CD14-positive monocyte (primary cell): ENCODE measurements around the gene REM1. TPM values are rescaled to one million over a fixed set of nuclear protein-coding genes. Genes with fewer than 3 reads are reported as not detected.

Experiments used
- DNase-seq, 3 donors: peaks; one replicate each; pipeline ENCODE4 v3.0.0-alpha.2; 2011 to 2022
- H2AFZ ChIP-seq: 2 replicates; pipeline ENCODE4 v1.6.0; 2012; ENCODE audit warnings: mild to moderate bottlenecking, low read depth, low read length, inconsistent platforms; ENCODE audit not compliant: insufficient read depth, poor library complexity, severe bottlenecking
- H3K27ac ChIP-seq, 2 donors: 1 replicate in 1 of 2; 2 replicates in 1 of 2; pipeline ENCODE4 v1.5.1; 2012 to 2013; ENCODE audit warnings: low read length in 2 of 2, control low read depth in 1 of 2, inconsistent platforms in 1 of 2, low read depth in 1 of 2, mild to moderate bottlenecking in 1 of 2
- H3K27me3 ChIP-seq, 2 donors: one replicate each; pipeline versions ENCODE4 v1.6.0 to v1.6.1; 2011 to 2013; ENCODE audit warnings: low read length in 2 of 2; ENCODE audit not compliant: control insufficient read depth in 2 of 2, insufficient read depth in 2 of 2
- H3K36me3 ChIP-seq, 2 donors: replicated peaks in 1 of 2; 1 replicate in 1 of 2; 2 replicates in 1 of 2; pipeline versions ENCODE4 v1.5.1 to v1.6.1; 2012 to 2013; ENCODE audit warnings: low read length in 2 of 2, control low read depth in 1 of 2, inconsistent platforms in 1 of 2, mild to moderate bottlenecking in 1 of 2; ENCODE audit not compliant: insufficient read depth in 2 of 2, control insufficient read depth in 1 of 2
- H3K4me1 ChIP-seq, 2 donors: 1 replicate in 1 of 2; 2 replicates in 1 of 2; pipeline versions ENCODE4 v1.5.1 to v1.6.1; 2012 to 2013; ENCODE audit warnings: low read length in 2 of 2, control low read depth in 1 of 2, inconsistent platforms in 1 of 2, mild to moderate bottlenecking in 1 of 2, moderate library complexity in 1 of 2; ENCODE audit not compliant: insufficient read depth in 2 of 2, control insufficient read depth in 1 of 2
- H3K4me2 ChIP-seq: replicated peaks from 2 replicates; pipeline ENCODE3; 2012; ENCODE audit warnings: low read length, moderate library complexity, mild to moderate bottlenecking; ENCODE audit not compliant: poor library complexity, severe bottlenecking; ENCODE audit errors: extremely low read depth
- H3K4me3 ChIP-seq, 3 experiments: fragments of 200-600 bp in 1 of 3; sonication (generic) in 1 of 3; replicated peaks in 1 of 3; 1 replicate in 2 of 3; 2 replicates in 1 of 3; pipeline ENCODE4 v1.5.1; 2011 to 2013; ENCODE audit warnings: low read length in 3 of 3, mild to moderate bottlenecking in 3 of 3, control low read depth in 2 of 3, low read depth in 2 of 3, inconsistent platforms in 1 of 3, moderate library complexity in 1 of 3
- H3K79me2 ChIP-seq: 2 replicates; pipeline ENCODE4 v1.6.0; 2012; ENCODE audit warnings: mild to moderate bottlenecking, control low read depth, inconsistent platforms, low read length, moderate library complexity; ENCODE audit not compliant: insufficient read depth
- H3K9ac ChIP-seq: 2 replicates; pipeline ENCODE4 v1.6.0; 2017; ENCODE audit warnings: low read length, mild to moderate bottlenecking; ENCODE audit not compliant: insufficient read depth, poor library complexity, severe bottlenecking
- H3K9me3 ChIP-seq, 2 donors: replicated peaks in 1 of 2; 1 replicate in 1 of 2; 2 replicates in 1 of 2; pipeline versions ENCODE4 v1.5.1 to v1.6.1; 2012 to 2013; ENCODE audit warnings: low read length in 2 of 2, control low read depth in 1 of 2; ENCODE audit not compliant: control insufficient read depth in 1 of 2, insufficient read depth in 1 of 2
- H4K20me1 ChIP-seq: 2 replicates; pipeline ENCODE4 v1.6.0; 2012; ENCODE audit warnings: mild to moderate bottlenecking, low read length, control low read depth, moderate library complexity; ENCODE audit not compliant: insufficient read depth
- H3K27ac Mint-ChIP-seq, 7 donors: one replicate each; pipeline ENCODE4 v1.8.0; 2020; ENCODE audit warnings: mild to moderate bottlenecking in 7 of 7, mixed read lengths in 7 of 7, moderate library complexity in 6 of 7, inconsistent platforms in 2 of 7
- H3K27me3 Mint-ChIP-seq, 3 donors: one replicate each; pipeline ENCODE4 v1.8.0; 2021 to 2022; ENCODE audit warnings: low read depth in 3 of 3, mild to moderate bottlenecking in 3 of 3, mixed read lengths in 3 of 3, moderate library complexity in 3 of 3, inconsistent platforms in 1 of 3
- H3K36me3 Mint-ChIP-seq, 2 donors: one replicate each; pipeline ENCODE4 v1.8.0; 2020; ENCODE audit warnings: mixed read lengths in 2 of 2, inconsistent platforms in 1 of 2, mild to moderate bottlenecking in 1 of 2
- H3K4me1 Mint-ChIP-seq: one replicate; pipeline ENCODE4 v1.8.0; 2020; ENCODE audit warnings: mild to moderate bottlenecking, mixed read lengths
- H3K4me3 Mint-ChIP-seq, 2 donors: one replicate each; pipeline ENCODE4 v1.8.0; 2020; ENCODE audit warnings: mild to moderate bottlenecking in 2 of 2, mixed read lengths in 2 of 2, moderate library complexity in 1 of 2
- H3K9me3 Mint-ChIP-seq, 7 donors: one replicate each; pipeline ENCODE4 v1.8.0; 2020 to 2022; ENCODE audit warnings: mixed read lengths in 7 of 7, mild to moderate bottlenecking in 6 of 7, moderate library complexity in 6 of 7, inconsistent platforms in 2 of 7
- CTCF ChIP-seq: fragments of 200-600 bp; IDR thresholded peaks from one replicate; pipeline ENCODE4 v1.8.0; 2022; ENCODE audit warnings: antibody characterized with exemption, mild to moderate bottlenecking
- WGBS: methylation state at CpG from one replicate; pipeline ENCODE4 v1.1.5; 2013; ENCODE audit warnings: missing lambda C conversion rate; ENCODE audit not compliant: insufficient coverage; 5-methylcytosine and 5-hydroxymethylcytosine counted together
- intact Hi-C, 2 donors: fragments of 100-400 bp; cut with micrococcal nuclease; formaldehyde crosslinking; loops; one replicate each; pipeline versions ENCODE4 v1.15.0 to v1.15.1; 2023
- polyA plus RNA-seq, 3 donors: library from polyadenylated mRNA; depleted of rRNA in 1 of 3; unstranded in 2 of 3; stranded (reverse) in 1 of 3; fragments of 300-500 nt in 2 of 3; fragments of >200 nt in 1 of 3; fragmentation: Illumina TruSeq in 2 of 3; gene quantifications; 1 replicate in 2 of 3; 2 replicates in 1 of 3; pipeline ENCODE4 v1.2.3, GENCODE V29; 2012 to 2021

The REM1 gene
- polyA plus RNA-seq, 3 donors = not detected

- no peaks in the 10 kb centered on the region for H3K36me3 Mint-ChIP-seq
- Histone ChIP-seq H3K27ac (no peak overlapping the region), H3K4me2 (no peak overlapping the region), H3K36me3 (no peaks in the 10 kb centered on the region), H3K27me3 (no peaks in the 10 kb centered on the region), H2AFZ (no peak overlapping the region), H3K4me3 (no peak overlapping the region), H3K79me2 (no peaks in the 10 kb centered on the region), H4K20me1 (no peaks in the 10 kb centered on the region), H3K9ac (no peak overlapping the region), H3K4me1 (no peaks in the 10 kb centered on the region), H3K9me3 (no peaks in the 10 kb centered on the region)
- intact Hi-C loops = no loop called here
- H3K4me3 Mint-ChIP-seq = no peak overlapping the region
- H3K4me1 Mint-ChIP-seq = no peaks in the 10 kb centered on the region
- TF ChIP-seq CTCF = no peak
- no peak overlapping the region for H3K27ac Mint-ChIP-seq
- DNase-seq = no peak
- WGBS = 85% methylated on average over 12 of the region's 15 CpGs
- H3K27me3 Mint-ChIP-seq = peaks cover 3 to 9% (median 5%) of the 10 kb centered on the region in 3 donors
- no peaks in the 10 kb centered on the region for H3K9me3 Mint-ChIP-seq
These were observed 21.7 kb downstream of the REM1 start for GRCh38 chr20:31496761-31497295.

GRCh38 chr20:31497838-31498540 lies 22.9 kb downstream of the REM1 start:
- no peak for TF ChIP-seq CTCF
- no peaks in the 10 kb centered on the region for H3K36me3 ChIP-seq
- DNase-seq = no peak
- Mint-ChIP-seq H3K4me1 (no peaks in the 10 kb centered on the region), H3K4me3 (no peak overlapping the region), H3K9me3 (peaks cover 0 to 2% (median 0%) of the 10 kb centered on the region in 7 donors), H3K27me3 (peaks cover 5 to 9% (median 5%) of the 10 kb centered on the region in 3 donors), H3K27ac (no peak overlapping the region), H3K36me3 (no peaks in the 10 kb centered on the region)
- H2AFZ ChIP-seq = no peak overlapping the region
- H3K4me3 ChIP-seq = no peak overlapping the region
- no peak overlapping the region for H3K27ac ChIP-seq
- WGBS = 57% methylated on average over 5 of the region's 6 CpGs
- intact Hi-C loops = no loop called here
- no peak overlapping the region for H3K9ac ChIP-seq
- H3K4me2 ChIP-seq = no peak overlapping the region
- no peaks in the 10 kb centered on the region for H3K79me2 ChIP-seq
- peaks cover 0 to 3% of the 10 kb centered on the region in 2 donors for H3K4me1 ChIP-seq
- no peaks in the 10 kb centered on the region for H4K20me1 ChIP-seq
- no peaks in the 10 kb centered on the region for H3K9me3 ChIP-seq
- H3K27me3 ChIP-seq = no peaks in the 10 kb centered on the region
